ENCODE data around the gene MESP2.

The MESP2 gene, protein sequence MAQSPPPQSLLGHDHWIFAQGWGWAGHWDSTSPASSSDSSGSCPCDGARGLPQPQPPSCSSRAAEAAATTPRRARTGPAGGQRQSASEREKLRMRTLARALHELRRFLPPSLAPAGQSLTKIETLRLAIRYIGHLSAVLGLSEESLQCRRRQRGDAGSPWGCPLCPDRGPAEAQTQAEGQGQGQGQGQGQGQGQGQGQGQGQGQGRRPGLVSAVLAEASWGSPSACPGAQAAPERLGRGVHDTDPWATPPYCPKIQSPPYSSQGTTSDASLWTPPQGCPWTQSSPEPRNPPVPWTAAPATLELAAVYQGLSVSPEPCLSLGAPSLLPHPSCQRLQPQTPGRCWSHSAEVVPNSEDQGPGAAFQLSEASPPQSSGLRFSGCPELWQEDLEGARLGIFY

GRCh38 chr15:89776274-89777072 is at the start of gene MESP2:
MESP2 (plus strand) TSS chr15:89776332; CDS start chr15:89776358, 26 bp downstream.
- DNase-seq: peak; percentile 51 to 61

DNA sequence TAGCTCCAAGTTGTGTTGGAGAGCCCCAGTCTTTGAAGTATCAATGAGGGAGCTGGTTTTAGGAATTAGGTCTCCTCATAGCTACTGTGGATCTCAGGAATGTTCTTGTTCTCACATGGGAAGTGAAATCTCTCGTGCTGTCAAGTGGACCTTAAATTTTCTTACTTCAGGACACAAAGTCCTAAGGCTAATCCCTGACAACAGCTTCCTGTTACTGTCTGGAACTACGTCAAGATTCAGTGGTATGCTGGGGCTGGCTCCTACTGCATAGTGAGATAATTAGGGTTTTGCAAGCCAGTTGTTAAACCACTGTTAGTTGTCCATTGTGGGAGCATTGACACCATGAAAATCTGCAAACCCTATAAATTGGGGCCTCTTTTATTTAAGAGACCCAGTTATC is 47.9 kb upstream of the MESP2 start:
- no peak for DNase-seq

- no peak for DNase-seq
These were observed 44.9 kb upstream of the MESP2 start for GRCh38 chr15:89731275-89731674.

DNA sequence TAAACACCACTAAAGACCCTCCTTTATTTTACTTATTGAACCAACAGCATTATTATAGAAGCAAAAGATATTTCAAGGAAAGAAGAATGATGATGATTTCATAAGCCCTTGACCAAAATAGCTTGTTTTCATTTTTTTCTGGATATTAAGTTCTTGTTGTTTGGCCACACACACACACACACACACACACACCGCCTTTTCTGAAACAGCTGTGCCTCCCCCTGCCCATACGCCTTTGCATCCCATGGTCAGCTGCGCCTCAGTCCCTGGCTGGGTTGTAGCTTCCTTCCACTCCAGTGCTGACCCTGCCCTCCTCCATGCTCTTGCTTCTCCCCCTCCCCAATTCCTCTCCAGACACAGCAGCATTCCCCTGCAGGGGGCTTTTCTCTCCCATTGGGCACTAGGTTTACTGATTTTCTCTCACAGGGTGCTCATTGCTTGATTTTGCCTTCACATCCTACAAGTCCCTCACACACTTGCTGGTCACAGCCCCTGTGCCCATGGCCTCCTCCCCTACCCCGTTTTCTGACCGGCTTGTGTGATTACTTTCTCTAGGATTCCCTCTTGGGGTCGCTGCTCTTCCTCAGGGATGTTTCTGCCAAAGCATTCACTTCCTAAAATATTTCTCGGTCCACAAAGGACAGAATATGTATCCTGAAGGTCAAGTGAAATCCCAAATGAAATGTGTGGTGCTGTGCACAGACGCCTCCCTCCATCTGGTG is 43.5 kb upstream of the MESP2 start:
- DNase-seq: no peak

DNA sequence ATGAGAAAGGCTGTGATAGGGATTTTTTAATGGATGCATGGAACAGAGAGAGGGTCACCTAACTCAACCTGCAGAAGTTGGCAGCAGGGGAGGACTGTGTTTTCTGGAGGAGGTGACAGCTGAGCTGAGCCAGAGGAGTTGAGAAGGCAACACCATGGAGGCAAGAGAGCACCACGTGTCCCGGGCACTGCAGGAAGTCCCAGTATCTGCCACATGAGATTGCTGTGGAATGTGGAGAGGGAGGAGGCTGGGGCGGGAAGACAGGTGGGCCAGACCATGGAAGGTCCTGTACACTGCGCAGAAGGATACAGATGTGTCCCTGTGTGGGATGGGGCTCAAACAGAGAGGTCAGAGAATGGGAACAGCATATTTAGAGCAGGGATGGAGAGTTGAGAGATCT is 40.4 kb upstream of the MESP2 start:
- DNase-seq: no peak

- DNase-seq: peak; percentile 53 to 77
These were observed 36.0 kb upstream of the MESP2 start for GRCh38 chr15:89740137-89740536.

GRCh38 chr15:89743011-89743410 is 33.1 kb upstream of the MESP2 start:
- DNase-seq: no peak

GRCh38 chr15:89743594-89743993 is 32.5 kb upstream of the MESP2 start:
- DNase-seq: no peak

GRCh38 chr15:89745131-89745530 is 31.0 kb upstream of the MESP2 start:
- DNase-seq: no peak

GRCh38 chr15:89745768-89746167 is 30.4 kb upstream of the MESP2 start:
- DNase-seq: no peak

DNA sequence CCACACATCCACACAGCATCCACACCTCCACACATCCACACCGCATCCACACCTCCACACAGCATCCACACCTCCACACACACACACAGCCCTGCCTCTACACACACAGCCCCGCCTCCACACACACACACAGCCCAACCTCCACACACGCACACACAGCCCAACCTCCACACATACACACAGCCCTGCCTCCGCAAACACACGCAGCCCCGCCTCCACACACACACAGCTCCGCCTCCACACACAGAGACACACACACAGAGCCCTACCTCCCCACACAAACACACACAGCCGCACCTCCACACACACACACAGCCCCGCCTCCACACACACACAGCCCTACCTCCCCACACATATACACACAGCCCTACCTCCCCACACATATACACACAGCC is 29.7 kb upstream of the MESP2 start:
- DNase-seq: no peak

DNA sequence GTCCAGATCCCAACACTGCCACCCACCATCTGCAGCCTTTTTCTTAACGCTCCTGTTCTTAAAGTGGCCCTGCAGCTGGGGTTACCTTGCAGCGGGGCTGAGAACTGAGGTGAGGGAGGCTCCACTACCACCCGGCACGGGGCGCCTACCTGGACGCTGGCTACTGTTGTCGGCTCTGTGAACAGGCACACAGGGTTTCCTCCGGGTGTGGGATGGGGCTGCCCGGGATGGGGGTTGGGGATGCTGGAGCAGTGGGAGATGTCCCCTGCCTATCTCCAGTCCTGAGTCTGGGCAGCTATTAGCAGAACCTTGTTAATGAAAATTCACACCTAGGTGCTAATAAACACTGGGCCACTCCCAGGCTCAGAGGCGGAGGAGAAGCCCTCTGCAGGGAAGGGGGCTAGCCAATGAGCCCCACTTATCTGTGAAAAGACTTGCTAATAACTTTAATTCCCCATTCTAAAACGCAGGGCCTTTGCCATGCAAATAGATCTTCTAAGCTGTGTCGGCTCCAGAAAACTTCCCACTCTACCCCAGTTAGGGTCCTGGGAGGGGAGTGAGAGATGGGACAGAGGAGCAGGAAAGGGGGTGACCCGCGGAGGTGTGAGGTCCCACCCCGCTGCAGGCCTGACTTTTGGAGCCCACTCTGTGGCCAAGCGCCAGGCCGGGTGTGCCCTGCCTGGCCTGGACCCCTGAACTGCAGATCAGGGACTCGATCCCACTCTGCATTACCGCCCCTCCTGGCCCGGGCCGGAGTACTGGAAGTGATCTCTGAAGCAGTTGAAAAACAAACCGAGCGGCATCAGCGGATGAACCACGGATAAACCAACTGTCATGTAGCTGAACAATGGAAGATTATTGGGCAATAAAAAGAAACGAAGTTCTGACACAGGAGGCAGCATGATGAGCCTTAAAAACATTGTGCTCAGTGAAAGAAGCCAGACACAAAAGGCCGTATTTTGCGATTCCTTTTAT is 28.1 kb upstream of the MESP2 start:
- DNase-seq: no peak

DNA sequence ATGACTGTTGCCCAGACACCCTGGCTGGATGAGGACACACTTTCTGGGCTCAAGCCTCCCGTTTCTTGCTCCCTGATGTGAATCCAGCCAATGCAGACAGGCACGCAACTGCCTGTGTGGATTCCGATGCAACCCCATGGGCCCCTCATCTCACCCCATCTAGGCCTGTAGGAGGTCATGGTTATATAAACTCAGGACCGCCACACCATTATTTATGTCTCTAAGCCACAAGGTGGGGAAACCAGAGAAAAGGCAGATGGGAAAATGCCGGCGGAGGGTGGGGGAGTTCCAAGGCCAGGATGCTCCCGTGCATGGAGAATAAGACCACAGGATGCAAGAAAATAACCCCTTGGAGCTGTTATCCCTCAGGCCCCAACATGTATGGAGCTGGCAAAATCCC is 27.1 kb upstream of the MESP2 start:
- no peak for DNase-seq

DNA sequence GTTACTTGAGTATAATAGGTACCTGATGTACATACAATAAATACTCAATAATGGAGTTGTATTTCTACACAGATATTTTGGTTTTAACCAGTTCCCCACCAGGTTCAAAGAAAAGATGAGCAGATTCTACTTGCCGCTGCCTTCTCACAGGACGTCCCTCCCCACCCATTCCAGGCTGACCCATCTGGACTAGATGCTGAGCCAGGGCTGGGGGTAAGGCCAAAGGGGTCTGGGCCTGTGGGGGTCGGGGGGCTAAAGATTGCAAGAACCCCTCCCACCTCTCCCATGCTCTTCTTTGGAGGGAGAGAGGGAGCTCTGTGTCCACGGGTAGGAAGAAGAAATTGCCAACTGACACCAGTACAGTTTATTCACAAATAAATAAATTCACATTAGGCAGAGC is 26.6 kb upstream of the MESP2 start:
- no peak for DNase-seq

- DNase-seq: no peak
These were observed 26.1 kb upstream of the MESP2 start for GRCh38 chr15:89749951-89750559.

GRCh38 chr15:89750560-89751542 is 25.3 kb upstream of the MESP2 start, which contains the start of gene MESP1:
MESP1 (minus strand) TSS chr15:89751249; CDS start chr15:89751231, 18 bp downstream.
- peak; percentile 91 to 92 for DNase-seq

- no peak for DNase-seq
These were observed 24.4 kb upstream of the MESP2 start for GRCh38 chr15:89751748-89752147.

DNA sequence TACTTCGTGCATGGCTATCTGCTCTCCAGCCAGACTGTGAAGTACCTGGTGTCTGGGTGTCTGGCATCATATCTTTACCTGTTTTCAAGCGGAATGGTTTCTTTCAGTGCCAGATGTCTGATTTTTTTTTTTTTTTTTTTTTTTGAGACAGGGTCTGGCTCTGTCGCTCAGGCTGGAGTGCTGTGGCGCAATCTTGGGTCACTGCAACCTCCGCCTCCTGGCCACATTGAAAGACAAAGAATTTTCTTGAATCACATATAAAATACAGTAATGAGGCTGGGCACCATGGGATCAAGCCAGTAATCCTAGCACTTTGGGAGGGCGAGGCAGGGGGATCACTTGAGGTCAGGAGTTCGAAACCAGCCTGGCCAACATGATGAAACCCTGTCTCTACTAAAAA is 22.3 kb upstream of the MESP2 start:
- no peak for DNase-seq

DNA sequence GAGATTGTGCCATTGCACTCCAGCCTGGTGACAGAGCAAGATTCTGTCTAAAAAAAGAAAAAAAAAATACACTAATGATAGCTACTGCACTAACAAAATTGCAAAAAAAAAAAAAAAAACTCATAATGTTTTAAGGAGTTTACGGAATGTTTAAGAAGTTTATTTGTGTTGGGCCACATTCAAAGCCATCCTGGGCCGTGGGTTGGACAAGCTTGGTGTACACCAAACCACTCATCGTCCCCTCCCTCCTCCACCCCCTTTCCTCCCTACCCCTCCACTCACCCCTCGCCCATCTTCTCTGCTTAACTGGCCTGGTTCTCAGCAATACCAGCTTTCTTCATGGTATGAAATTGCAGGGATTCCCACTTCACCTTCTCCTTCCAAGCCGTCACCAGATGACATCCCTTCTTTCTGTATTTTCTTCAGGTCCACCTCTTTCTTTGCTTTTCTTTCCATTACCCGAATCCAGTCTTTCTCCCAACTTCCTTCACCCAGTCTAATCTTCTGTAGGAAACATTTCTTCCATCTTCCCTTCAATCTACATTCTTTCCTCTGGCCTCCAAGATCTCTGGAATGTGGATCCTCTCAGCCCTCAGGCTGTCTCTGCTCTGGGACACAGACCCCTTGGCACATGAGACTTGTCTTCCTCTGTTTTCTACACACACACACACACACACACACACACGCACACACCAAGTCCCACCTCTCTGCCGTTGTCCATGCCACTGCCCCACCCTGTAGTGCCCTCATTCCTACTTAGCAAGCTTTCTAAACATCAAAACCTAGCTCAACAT is 21.6 kb upstream of the MESP2 start:
- no peak for DNase-seq

GRCh38 chr15:89755701-89756100 is 20.4 kb upstream of the MESP2 start:
- DNase-seq: no peak
